Measurements from ENCODE around the gene RNF10.
A peak's percentile ranks its signal among the peaks of the same experiment; 100 is the strongest.
"Not testable (repeated sequence)": the region's sequence is repeated elsewhere in the genome, so short reads cannot be mapped to it uniquely, and the experiment has no call there.

RNF10 gene

GRCh38 chr12:120534203-120534702 is at the start of gene RNF10:
Gene RNF10, plus strand, starts transcription at chr12:120534356. Its CDS starts 456 bp downstream, at chr12:120534812.
- H3K36me3 ChIP-seq, result peaks cover 19 to 35% (median 31%) of the 10 kb centered on the region in 11 experiments
- TF ChIP-seq Cebpa-rat (IDR thresholded peaks at IDR 0.05), result no peak
- no peaks in the 10 kb centered on the region for H3K9me3 ChIP-seq (replicated peaks in 1 of 11)
- H3K27me3 ChIP-seq, result no peaks in the 10 kb centered on the region
- H3K4me2 ChIP-seq, result peak within 1 kb of the TSS; percentile 85 to 98 (median 92)
- peaks cover 41 to 49% (median 47%) of the 10 kb centered on the region in 11 experiments for H4K20me1 ChIP-seq
- H3K9ac ChIP-seq, result peak within 1 kb of the TSS; percentile 95 to 99 (median 96)
- H3K27ac ChIP-seq, result peak within 1 kb of the TSS; percentile 91 to 95 (median 92)
- peaks cover 49 to 57% (median 51%) of the 10 kb centered on the region in 10 experiments for H3K4me1 ChIP-seq
- H3K4me3 ChIP-seq, result peak within 1 kb of the TSS; percentile 88 to 100 (median 96)

GRCh38 chr12:120485961-120486881 is 47.9 kb upstream of the RNF10 start:
- H3K9ac ChIP-seq, result peak overlapping the region in 8 of 11 experiments; percentile 21 to 62 (median 30); a peak in 8 of 22 replicates
- no peak overlapping the region for H3K4me3 ChIP-seq
- peak overlapping the region in 7 of 11 experiments; percentile 40 to 74 (median 59); a peak in 14 of 22 replicates for H3K27ac ChIP-seq
- H4K20me1 ChIP-seq, result no peaks in the 10 kb centered on the region
- H3K27me3 ChIP-seq, result no peaks in the 10 kb centered on the region
- H3K4me2 ChIP-seq, result peak overlapping the region in 8 of 11 experiments; percentile 23 to 65 (median 59); a peak in 15 of 22 replicates
- peaks cover 5 to 34% (median 26%) of the 10 kb centered on the region in 11 experiments; a peak in 18 of 22 replicates for H3K36me3 ChIP-seq
- H3K4me1 ChIP-seq, result peaks cover 15 to 40% (median 26%) of the 10 kb centered on the region in 10 experiments
- peak in 6 of 11 experiments; percentile 12 to 85 (median 69); a peak in 8 of 22 replicates for TF ChIP-seq Cebpa-rat (IDR thresholded peaks at IDR 0.05)
- no peaks in the 10 kb centered on the region for H3K9me3 ChIP-seq (replicated peaks in 1 of 11)

GRCh38 chr12:120487552-120487951 is 46.6 kb upstream of the RNF10 start:
- H3K27me3 ChIP-seq; H3K4me2 ChIP-seq; H3K4me3 ChIP-seq; H3K9ac ChIP-seq; H4K20me1 ChIP-seq; H3K9me3 ChIP-seq (replicated peaks in 1 of 11): not testable (repeated sequence)
- Histone ChIP-seq H3K27ac (peak overlapping the region in 2 of 11 experiments; percentile 42 to 47; a peak in 3 of 22 replicates), H3K36me3 (peaks cover 0 to 34% (median 22%) of the 10 kb centered on the region in 11 experiments; a peak in 13 of 22 replicates), H3K4me1 (peaks cover 15 to 40% (median 26%) of the 10 kb centered on the region in 10 experiments)

- Histone ChIP-seq H3K4me1 (peaks cover 15 to 40% (median 24%) of the 10 kb centered on the region in 10 experiments), H3K27ac (peak overlapping the region in 3 of 11 experiments; percentile 38 to 47 (median 42); a peak in 5 of 22 replicates), H3K4me2 (no peak overlapping the region), H3K36me3 (peaks cover 0 to 28% (median 18%) of the 10 kb centered on the region in 11 experiments; a peak in 13 of 22 replicates), H3K9ac (peak overlapping the region in 2 of 11 experiments; percentile 33 to 35; a peak in 2 of 22 replicates), H3K27me3 (no peaks in the 10 kb centered on the region), H3K4me3 (no peak overlapping the region), H4K20me1 (no peaks in the 10 kb centered on the region), H3K9me3 (replicated peaks in 1 of 11) (no peaks in the 10 kb centered on the region)
- TF ChIP-seq Cebpa-rat (IDR thresholded peaks at IDR 0.05), result no peak
These were observed 46.0 kb upstream of the RNF10 start for GRCh38 chr12:120488057-120488640.

- no peaks in the 10 kb centered on the region for H4K20me1 ChIP-seq
- no peak for TF ChIP-seq Cebpa-rat (IDR thresholded peaks at IDR 0.05)
- H3K9me3 ChIP-seq (replicated peaks in 1 of 11), result no peaks in the 10 kb centered on the region
- peaks cover 11 to 31% (median 15%) of the 10 kb centered on the region in 10 experiments; a peak in 19 of 20 replicates for H3K4me1 ChIP-seq
- H3K4me3 ChIP-seq, result no peak overlapping the region
- no peaks in the 10 kb centered on the region for H3K27me3 ChIP-seq
- H3K27ac ChIP-seq, result no peak overlapping the region
- no peak overlapping the region for H3K9ac ChIP-seq
- peak overlapping the region in 5 of 11 experiments; percentile 4 to 46 (median 33); a peak in 7 of 22 replicates for H3K4me2 ChIP-seq
- peaks cover 0 to 27% (median 17%) of the 10 kb centered on the region in 11 experiments; a peak in 12 of 22 replicates for H3K36me3 ChIP-seq
These were observed 45.1 kb upstream of the RNF10 start for GRCh38 chr12:120489018-120489417.

GRCh38 chr12:120490325-120490724 is 43.8 kb upstream of the RNF10 start:
- peaks cover 22 to 38% (median 26%) of the 10 kb centered on the region in 10 experiments for H3K4me1 ChIP-seq
- H3K9me3 ChIP-seq (replicated peaks in 1 of 11), result no peaks in the 10 kb centered on the region
- TF ChIP-seq Cebpa-rat (IDR thresholded peaks at IDR 0.05), result no peak
- H3K27ac ChIP-seq, result no peak overlapping the region
- H3K4me3 ChIP-seq, result no peak overlapping the region
- no peak overlapping the region for H3K4me2 ChIP-seq
- no peak overlapping the region; a peak in 1 of 22 replicates for H3K9ac ChIP-seq
- H3K27me3 ChIP-seq, result no peaks in the 10 kb centered on the region
- H4K20me1 ChIP-seq, result no peaks in the 10 kb centered on the region
- peaks cover 0 to 27% (median 17%) of the 10 kb centered on the region in 11 experiments; a peak in 12 of 22 replicates for H3K36me3 ChIP-seq

GRCh38 chr12:120490833-120491512 is 43.2 kb upstream of the RNF10 start:
- Histone ChIP-seq H4K20me1 (no peaks in the 10 kb centered on the region), H3K4me3 (no peak overlapping the region), H3K36me3 (peaks cover 0 to 27% (median 17%) of the 10 kb centered on the region in 11 experiments; a peak in 12 of 22 replicates), H3K9ac (peak overlapping the region in 1 of 11 experiments; percentile 17; a peak in 1 of 22 replicates), H3K4me1 (peaks cover 18 to 38% (median 26%) of the 10 kb centered on the region in 10 experiments), H3K27ac (no peak overlapping the region), H3K4me2 (no peak overlapping the region), H3K9me3 (replicated peaks in 1 of 11) (no peaks in the 10 kb centered on the region), H3K27me3 (no peaks in the 10 kb centered on the region)
- no peak for TF ChIP-seq Cebpa-rat (IDR thresholded peaks at IDR 0.05)

GRCh38 chr12:120495186-120495730 is 38.9 kb upstream of the RNF10 start:
- TF ChIP-seq Cebpa-rat (IDR thresholded peaks at IDR 0.05), result no peak

More at GRCh38 chr12:120495186-120495730, 38.9 kb upstream of the RNF10 start:
- peaks cover 20 to 38% (median 31%) of the 10 kb centered on the region in 11 experiments for H4K20me1 ChIP-seq
- H3K4me1 ChIP-seq, result peaks cover 24 to 33% (median 28%) of the 10 kb centered on the region in 10 experiments
- H3K9ac ChIP-seq, result peak overlapping the region in 9 of 11 experiments; percentile 46 to 91 (median 84); a peak in 16 of 22 replicates
- peak overlapping the region; percentile 69 to 95 (median 89) for H3K4me2 ChIP-seq
- peaks cover 26 to 51% (median 40%) of the 10 kb centered on the region in 11 experiments for H3K36me3 ChIP-seq
- peak overlapping the region; percentile 85 to 99 (median 97) for H3K4me3 ChIP-seq
- H3K9me3 ChIP-seq (replicated peaks in 1 of 11), result no peaks in the 10 kb centered on the region
- no peaks in the 10 kb centered on the region for H3K27me3 ChIP-seq
- peak overlapping the region in 4 of 11 experiments; percentile 23 to 74 (median 56); a peak in 3 of 22 replicates for H3K27ac ChIP-seq

All from BLaER1 treated with 17β-estradiol and CSF1 and Interleukin-3, amounts not matched to agents 10 nM and 100 nM (cell line).